GM13976 (cell line): Measurements from ENCODE around the gene ACAA1.

Experiments
- DNase-seq: peaks from one replicate; pipeline ENCODE4 v3.0.0; 2012; ENCODE audit warnings: low spot score
- in situ Hi-C: fragments of 300-500 bp; cut with MboI; formaldehyde crosslinking; loops from one replicate; pipeline ENCODE4 v1.12.0; 2022; ENCODE audit warnings: low sequenced_read_pairs, mixed read lengths, inconsistent platforms; ENCODE audit not compliant: unreplicated experiment
- TF ChIP-seq, protein P1 (sequence below): IDR thresholded peaks from 2 replicates; pipeline ENCODE4 v1.5.1; 2012; ENCODE audit warnings: borderline replicate concordance, mild to moderate bottlenecking; ENCODE audit not compliant: insufficient read depth; ENCODE audit errors: extremely low read depth, missing control alignments, control extremely low read depth

The ACAA1 gene

DNA sequence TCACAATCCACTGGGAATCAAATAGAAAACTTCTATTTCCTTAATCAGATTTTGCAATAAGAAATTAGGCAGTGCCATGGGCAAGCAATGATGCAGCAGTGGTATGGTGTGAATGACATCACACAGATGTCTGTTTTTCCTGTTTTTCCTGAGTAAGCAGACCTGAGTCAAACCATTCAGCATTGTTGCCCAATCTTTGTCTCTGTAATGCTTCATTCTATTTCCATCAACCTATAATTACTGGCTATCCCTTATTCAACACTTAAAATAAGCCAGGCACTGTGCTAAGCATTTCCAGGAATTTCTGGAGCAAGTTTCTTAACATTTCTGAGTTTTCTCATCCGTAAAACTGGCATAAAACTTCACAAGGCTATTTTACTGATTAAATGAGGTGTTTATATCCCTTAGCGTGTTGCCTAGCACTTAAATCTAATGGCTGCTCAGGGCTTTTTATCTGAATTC lies 17.1 kb upstream of the ACAA1 start:
- DNase-seq, result no peak
- in situ Hi-C loops, result no loop called here
- TF ChIP-seq, protein P1, sequence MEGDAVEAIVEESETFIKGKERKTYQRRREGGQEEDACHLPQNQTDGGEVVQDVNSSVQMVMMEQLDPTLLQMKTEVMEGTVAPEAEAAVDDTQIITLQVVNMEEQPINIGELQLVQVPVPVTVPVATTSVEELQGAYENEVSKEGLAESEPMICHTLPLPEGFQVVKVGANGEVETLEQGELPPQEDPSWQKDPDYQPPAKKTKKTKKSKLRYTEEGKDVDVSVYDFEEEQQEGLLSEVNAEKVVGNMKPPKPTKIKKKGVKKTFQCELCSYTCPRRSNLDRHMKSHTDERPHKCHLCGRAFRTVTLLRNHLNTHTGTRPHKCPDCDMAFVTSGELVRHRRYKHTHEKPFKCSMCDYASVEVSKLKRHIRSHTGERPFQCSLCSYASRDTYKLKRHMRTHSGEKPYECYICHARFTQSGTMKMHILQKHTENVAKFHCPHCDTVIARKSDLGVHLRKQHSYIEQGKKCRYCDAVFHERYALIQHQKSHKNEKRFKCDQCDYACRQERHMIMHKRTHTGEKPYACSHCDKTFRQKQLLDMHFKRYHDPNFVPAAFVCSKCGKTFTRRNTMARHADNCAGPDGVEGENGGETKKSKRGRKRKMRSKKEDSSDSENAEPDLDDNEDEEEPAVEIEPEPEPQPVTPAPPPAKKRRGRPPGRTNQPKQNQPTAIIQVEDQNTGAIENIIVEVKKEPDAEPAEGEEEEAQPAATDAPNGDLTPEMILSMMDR, result no peak

DNA sequence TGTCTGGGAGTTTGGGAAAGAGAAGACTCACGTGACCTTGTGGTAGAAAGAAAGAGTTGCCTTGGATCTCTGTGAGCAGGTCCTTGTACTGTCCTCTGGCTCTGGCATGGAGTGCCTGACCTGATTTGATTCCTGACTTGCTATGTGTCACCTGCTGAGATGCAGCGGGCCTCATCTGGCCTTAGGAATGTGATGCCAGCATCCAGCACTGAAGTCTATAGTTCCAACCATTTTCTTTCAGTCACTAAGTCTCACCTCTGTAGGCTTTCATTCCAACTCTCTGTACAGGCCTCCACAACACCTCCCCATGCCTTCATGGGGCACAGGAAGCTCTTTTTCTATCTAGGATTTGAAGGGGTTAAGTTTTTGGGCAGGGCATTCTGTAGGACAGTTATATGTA lies 16.3 kb upstream of the ACAA1 start:
- no peak for DNase-seq
- TF ChIP-seq, protein P1, result no peak
- in situ Hi-C loops, result no loop called here

DNA sequence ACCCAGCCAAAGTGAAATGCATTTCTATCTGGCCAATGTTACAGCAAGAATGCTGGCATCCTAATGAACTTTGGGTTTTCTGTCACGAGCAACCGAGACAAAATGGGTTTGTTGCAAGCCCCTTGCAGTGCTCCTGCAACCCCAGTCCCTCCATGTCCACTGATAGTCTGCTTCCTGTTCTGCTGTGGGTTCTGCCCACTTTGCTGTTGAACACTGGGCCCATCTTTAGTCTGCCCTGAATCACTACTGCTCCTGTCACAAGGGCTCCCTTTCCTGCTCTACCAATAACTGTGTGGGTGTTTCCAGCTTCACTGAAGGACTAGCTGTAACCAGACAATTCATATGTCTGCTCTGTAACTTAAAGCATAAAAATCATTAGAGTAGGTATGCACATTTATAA lies 15.7 kb upstream of the ACAA1 start:
- TF ChIP-seq, protein P1, result no peak
- DNase-seq, result no peak
- in situ Hi-C loops, result no loop called here

DNA sequence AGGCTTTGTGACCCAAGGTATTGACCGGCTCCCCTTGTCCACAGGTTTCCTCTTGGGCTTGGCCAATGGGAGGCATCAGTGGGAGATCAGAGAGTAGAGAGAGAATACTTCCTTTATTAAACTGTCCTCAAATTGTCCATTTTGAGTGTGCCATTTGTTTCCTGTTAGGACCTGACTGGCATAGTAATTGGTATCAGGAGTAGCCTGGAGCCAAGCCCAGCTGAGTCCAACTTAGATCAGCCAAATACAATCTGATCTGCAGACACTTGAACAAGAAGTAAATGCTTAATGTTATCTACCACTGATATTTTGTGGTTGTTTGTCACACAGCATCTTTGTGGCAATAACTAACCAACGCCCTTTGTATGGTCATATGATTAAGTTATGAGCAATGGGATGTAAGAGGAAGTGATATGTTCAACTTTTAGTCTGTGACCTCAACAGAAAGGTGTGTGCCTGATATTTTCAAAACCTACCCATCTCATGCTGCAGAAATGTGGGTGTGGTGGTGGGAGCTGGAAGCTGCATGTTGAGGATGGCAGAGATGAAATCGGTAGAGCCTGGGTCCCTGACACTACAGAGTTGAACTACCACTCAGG lies 14.8 kb upstream of the ACAA1 start:
- TF ChIP-seq, protein P1, result no peak
- no peak for DNase-seq
- in situ Hi-C loops, result no loop called here

DNA sequence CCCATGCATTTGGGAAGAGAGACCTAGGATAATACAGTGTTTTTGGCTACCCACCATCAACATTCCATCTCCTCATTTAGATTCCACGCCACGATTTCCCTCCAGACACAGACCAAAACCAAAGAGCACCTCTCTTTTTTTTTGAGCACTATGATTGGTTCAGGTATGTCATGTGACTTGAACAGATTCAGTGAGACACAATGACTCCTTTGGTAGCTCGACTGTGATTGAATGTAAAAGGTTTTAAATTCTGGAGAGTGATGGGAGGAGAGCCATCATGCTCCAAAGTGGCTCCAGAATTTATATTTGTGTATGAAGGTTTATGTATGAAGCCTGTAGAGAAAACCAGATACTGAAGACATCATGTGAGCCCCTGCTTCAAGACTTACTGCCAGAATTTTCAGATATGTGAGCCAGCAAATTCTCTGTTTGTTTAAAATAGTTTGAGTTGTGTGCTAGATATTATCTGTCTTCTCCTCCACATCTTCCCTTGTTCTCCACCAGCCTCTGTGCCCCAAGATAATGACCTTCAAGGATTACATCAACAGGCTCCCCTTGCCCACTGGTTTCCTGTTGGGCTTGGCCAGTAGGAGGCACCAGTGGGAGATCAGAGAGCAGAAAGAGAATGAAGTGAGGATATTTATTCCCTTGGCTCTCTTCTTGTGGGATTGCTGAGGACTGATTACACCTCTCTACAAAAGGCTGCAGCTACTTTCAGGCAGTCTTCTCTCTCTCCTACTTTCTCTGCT lies 14.0 kb upstream of the ACAA1 start:
- DNase-seq, result no peak
- in situ Hi-C loops, result no loop called here
- TF ChIP-seq, protein P1, result no peak

DNA sequence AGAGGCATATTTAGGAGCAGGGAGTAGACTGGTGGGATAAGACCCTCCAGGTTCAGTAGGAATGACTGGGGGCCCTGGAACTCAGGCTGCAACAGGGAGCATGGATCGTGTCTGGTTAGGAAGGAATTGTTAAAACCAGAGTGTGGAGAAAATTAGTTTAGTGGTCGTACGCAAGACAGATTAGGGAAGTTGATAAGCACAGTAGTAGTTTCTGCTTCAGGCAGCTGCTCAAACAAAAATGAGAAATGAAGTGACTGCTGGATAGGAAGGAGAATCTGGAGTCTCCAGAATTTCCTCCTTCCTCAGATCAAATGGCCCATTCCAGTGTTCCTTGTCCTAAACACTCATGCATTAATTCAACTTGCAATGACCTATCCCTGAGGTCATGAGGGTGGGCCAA lies 12.8 kb upstream of the ACAA1 start:
- TF ChIP-seq, protein P1, result no peak
- DNase-seq, result no peak
- in situ Hi-C loops, result loop anchor here (25.0 kb wide), 1 partner anchor 338 kb away; the partner anchor contains the start of gene EXOG
